ENCODE data around the gene NPR2.

Gene NPR2

DNA sequence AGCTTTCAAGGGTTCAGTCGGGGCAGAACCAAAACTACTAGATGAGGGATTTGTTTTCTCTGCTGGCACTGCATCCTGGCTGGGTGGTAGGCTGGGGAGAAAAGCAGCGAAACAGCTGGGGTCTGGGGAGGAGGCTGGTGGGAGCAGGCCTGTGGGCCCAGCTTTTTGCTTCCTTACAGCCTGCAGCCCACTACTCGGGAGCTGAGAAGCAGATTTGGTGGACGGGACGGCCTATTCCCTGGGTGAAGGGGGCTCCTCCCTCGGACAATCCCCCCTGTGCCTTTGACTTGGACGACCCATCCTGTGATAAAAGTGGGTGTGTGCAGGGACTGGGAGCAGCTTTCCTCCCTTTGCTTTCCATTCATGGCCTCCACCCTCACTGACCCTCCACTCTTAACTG, 9.1 kb downstream of the NPR2 start:
- no peak for DNase-seq (ENCODE audit: low spot score)

DNA sequence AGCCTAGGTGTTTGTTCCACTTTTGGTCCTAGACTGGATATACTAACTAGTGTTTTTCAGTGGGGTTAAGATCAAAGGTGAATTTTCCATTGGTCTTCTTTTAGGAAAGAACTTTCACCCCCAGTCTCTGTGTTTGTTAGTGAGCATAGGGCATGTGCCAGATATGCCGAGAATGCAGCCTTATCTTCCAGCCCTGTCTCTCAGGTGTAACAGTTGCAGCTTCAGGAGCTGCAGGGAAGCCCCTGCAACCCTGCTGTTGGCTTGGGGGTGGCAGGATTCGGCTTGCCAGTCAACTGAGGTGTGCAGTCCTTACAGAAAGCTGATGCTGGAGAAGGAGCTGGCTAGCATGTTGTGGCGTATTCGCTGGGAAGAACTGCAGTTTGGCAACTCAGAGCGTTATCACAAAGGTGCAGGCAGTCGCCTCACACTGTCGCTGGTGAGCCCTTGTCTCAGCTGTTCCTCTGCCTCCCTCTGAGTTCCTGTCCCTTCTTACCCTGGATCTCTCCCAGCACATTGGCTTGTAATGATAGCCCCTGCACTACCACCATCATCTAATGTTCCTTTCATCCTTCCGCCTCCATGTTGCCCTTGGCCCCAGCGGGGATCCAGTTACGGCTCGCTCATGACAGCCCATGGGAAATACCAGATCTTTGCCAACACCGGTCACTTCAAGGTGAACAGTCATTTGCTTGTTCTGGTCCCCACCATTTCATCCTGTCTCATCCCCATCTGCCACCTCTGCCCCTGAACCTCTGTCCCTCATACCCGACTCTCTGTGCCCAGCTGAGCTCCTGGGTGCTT, 10.1 kb downstream of the NPR2 start:
- no peak for DNase-seq (ENCODE audit: low spot score)

DNA sequence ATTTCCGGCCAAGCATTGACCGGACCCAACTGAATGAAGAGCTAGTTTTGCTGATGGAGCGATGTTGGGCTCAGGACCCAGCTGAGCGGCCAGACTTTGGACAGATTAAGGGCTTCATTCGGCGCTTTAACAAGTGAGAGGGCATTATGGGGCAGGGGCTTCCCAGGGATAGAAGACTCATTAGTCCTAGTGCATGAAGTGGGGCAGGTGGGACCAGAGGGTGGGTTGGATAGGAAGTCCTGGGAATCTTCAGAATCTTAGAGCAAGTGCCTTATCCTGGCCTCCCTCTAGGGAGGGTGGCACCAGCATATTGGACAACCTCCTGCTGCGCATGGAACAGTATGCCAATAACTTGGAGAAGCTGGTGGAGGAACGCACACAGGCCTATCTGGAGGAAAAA, 14.7 kb downstream of the NPR2 start:
- no peak for DNase-seq (ENCODE audit: low spot score)

DNA sequence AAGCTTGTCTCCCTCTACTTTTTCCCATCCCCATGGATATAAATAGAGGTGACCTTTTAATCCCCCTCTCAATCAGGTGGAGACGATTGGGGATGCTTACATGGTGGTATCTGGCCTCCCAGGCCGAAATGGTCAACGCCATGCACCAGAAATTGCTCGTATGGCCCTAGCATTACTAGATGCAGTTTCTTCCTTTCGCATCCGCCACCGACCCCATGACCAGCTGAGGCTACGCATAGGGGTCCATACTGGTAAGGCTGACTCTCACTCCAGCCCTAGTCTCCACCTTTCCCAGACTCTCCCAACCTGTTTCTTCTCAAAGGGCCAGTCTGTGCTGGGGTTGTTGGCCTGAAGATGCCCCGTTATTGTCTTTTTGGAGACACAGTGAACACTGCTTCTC, 17.0 kb downstream of the NPR2 start:
- DNase-seq (ENCODE audit: low spot score) = no peak

DNA sequence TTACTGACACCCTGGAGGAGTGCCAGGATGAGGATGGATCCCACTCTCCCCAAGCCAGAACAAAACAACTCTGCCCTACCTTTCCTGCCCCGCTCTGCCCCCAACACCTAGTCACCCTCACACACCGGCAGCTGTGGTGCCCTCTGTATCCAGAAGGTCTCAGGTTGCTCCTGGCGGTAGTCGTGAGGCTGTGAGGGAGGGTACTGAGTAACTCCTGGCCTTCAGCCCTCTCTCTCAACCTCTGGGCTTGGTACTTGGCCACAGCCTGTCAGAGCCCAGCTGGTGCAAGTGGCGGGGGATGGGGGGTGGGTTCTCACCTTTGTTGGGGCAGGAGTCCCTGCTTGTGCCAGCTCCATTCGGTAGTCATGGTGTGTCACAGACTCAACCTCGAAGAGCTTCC, 18.7 kb downstream of the NPR2 start:
- no peak for DNase-seq (ENCODE audit: low spot score)

DNA sequence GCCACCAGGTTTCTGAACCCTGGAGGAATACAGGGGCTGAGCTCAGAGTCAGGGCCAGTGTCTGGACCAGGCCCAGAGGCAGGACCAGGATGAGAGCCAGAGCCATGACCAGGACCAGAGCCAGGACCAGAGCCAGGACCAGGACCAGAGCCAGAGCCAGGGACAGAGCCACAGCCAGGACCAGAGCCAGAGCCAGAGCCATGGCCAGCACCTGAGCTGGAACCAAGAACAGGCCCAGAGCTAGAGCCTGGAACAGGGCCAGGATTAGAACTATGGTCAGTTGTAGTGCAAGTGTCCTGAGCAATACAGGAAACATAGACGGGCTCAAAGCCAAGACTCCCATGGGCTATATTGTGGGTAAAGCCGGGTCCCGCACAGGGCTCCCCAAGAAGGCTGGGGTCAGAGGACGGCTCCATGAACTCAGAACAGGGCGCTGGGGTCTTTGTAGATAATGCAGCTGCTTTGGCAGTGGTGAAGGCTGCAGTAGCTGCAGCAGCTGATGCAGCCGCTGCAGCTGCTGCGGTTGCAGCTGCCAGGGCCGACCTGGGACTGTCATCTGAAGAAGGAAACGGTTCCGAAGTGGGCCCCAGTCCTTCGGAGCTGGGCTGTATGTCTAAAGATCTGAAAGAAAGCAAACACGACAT, 20.1 kb downstream of the NPR2 start:
- no peak for DNase-seq (ENCODE audit: low spot score)

DNA sequence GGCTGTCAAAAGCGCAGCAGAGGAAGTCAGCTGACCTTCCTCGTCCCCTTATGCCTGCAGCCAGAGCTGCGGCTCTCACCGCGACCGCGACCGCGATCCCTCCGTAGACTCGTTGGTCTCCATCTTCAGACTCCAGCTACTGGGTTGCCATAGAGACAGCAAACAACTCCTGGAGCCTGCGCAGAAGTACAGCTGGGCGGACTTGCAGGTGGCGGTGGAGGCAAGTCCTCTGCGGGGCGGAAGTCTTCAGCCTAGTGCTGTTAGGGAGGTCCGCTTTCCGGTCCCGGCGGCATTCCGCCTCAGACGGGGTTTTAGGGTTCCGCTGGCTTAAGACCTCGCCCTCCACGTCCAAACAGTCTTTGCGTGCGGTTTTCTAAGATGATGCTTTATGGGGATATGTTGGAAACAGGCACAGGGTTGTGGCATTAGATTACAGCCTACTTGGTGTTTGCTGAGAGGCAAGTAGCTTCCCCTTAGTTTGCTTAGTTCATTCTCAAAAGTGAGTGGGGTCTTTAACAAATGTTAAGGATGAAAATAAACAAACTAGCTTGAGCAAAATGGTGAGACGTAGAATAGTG, 20.7 kb downstream of the NPR2 start, which contains the start of gene SPAG8:
TSS of gene SPAG8 (minus strand) at position 238 of the 578 bp plus-strand sequence. CDS start at position 123, 115 bp downstream.
- peak; percentile 98 for DNase-seq (ENCODE audit: low spot score)

DNA sequence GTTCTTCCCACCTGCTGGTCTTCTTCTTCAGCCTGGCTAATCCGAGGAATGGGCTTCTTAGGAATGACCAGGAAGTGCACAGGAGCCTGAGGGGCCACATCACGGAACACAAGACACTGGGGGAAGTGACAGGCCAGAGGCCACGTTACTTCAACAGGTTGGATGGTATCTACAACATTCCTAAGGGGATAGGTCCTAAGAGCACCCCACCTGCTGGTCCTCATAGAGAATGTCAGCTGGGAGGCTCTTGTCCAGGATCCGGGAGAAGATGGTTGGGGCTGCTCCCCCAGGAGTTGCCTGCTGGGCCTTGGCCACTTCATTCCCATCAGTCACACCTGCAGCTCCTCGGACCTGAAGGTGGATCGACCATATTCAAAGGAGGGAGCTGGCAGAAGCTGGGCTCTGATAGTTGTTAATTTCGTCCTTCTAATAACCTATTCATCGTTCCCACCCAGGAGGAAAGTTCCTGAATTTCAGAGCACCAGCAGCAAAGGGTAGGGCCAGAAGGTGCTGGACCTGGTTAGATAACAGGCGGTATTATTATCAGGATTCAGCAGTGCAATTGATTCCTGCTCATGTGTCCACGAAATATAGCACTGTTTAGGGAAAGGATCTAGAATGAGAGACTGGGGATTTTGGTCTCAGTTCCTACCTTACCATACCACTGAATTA, 22.2 kb downstream of the NPR2 start:
- DNase-seq (ENCODE audit: low spot score) = no peak

DNA sequence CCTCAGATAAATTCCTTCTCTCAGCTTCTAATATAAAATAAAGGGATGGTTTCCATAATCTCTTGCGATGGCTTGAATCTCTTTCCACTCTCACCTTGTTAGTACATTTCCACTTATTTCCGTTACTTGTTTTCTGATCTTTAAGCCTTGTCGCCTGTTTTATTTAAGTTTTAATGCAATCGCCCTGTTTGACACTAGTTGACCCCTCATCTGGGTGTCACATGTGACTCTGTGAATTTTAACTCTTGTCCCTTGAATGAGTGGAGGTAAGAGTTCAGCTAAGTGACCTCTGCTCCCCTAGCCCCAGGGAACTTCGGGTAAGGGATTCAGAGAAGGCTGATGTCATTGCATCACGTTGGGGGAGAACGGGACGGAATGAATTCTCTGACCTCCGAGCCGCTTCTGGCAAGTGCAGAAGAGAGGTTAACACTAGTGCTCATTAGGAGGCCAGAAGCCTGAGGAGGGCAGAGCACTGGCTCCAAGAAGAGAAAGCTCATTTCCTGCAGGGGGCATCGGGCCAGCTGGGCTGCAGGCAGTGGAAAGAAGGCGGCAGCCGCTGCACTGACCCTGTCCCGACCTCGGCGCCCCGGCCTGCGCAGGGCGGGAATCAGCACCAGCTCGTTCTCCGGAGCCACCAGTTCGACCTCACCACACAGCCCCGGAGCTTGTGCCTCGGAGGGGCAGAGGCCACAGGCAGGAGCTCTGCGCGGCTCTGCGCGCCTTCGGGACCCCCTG, 22.9 kb downstream of the NPR2 start:
- DNase-seq (ENCODE audit: low spot score) = no peak

DNA sequence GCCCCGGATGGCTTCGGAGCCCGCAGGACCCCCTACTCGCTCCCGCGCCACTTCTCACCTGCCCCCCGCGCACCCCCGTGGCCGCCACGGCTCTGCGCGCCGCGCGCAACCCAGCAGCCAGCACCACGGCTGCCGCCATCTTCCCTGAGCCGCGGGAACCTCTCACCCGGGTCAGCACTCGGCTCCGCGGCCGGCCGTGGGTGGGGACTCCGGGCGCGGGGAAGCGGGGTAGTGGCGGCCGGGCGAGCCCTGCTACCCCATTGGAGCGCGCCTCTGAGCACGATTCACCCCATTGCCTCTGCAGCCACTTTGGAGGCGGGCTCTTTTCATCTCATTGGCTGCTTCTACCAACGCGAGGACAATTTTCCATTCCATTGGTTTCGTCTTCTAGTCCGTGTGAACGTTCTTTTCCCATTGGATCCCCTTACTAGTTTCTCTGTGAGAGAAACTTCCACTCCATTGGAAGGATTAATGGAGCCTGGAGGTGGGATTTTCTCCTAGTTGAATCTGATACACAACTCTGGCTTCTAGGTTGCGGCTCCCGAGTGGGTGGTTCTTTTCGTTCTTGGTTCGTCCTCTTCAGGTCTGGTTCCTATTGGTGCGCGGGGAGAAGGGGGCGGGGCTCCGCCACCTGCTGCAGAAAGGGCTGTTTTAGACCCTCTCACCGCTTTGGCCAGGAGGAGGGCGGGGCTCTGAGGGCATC, 23.6 kb downstream of the NPR2 start, which contains the start of gene HINT2:
TSS of gene HINT2 (minus strand) at position 202 of the 703 bp plus-strand sequence. CDS start at position 139, 63 bp downstream.
- DNase-seq (ENCODE audit: low spot score) = peak; percentile 97

DNA sequence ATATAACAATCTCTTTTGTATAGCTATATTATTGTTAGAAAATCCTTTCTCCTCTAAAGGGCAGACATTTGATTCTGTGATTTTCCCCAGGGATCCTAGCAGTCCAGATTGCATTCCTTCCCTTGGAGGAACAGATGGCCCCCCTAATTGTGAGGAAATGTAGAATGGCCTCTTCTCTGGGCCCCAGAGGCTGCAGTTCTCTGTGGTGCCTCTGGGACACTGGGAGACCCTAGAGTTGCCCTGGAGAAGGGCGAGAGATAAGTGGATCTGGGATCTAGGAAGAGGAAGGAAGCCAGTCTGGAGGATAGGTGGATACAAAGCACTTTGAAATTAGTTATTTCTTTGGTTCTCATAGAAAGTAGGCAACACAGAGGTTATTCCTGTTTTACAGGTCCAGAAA, 25.3 kb downstream of the NPR2 start:
- DNase-seq (ENCODE audit: low spot score) = no peak

DNA sequence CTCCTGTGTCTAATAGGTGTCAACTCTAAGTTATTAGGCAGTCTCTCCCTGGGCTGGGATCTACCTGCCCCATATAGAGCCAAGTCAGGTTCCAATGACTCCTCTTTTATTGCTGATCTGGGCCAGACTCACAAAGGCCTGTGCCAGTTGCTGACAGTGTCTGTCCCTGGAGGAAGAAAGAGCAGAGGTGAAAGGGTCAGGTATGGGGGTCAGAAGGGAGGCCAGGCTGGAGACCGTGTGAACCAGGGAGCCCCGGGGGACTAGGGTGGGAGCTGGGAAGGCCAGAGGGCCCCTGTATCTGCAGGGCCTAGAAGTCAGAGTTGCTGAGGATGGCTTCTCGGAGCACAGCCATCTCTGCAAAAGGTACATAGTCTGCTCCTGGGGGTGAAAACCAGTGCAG, 26.9 kb downstream of the NPR2 start:
- DNase-seq (ENCODE audit: low spot score) = no peak

DNA sequence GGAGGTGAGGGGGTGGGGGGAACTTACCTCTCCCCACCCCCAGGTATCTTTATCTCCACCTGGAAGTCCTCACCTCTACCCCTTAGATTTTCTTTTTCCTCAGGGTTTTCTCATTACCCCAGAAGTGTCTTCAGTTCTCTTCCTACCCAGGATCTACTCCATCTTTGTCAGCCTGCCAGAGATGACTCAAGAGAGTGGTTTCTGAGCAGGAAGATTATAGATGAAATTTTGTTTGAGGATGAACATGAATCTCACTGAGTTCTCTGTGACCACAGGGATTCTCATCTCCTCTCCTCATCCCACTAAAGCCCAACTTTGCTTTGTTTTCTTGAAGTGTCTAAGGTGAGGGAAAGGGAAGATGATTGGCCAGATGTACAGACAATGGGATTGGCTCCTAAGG, 28.7 kb downstream of the NPR2 start:
- no peak for DNase-seq (ENCODE audit: low spot score)

DNA sequence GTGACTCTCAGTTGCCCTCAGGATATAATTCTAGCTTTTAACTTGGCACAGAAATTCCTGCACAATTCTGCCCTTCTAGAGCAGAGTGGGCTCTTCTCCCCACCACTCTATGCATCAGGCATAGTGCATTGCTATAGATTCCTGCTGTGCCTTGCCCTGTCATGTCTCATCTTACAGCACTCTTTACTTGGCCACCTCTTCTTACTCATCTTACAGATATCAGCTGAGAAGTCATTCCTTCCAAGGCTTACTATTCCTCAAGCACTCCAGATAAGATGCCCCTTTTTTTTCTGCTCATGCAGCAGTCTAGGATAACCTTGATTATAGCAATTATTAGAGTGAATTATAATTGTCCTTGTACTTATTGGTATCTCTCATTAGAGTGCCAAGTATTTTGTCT, 31.5 kb downstream of the NPR2 start:
- no peak for DNase-seq (ENCODE audit: low spot score)

DNA sequence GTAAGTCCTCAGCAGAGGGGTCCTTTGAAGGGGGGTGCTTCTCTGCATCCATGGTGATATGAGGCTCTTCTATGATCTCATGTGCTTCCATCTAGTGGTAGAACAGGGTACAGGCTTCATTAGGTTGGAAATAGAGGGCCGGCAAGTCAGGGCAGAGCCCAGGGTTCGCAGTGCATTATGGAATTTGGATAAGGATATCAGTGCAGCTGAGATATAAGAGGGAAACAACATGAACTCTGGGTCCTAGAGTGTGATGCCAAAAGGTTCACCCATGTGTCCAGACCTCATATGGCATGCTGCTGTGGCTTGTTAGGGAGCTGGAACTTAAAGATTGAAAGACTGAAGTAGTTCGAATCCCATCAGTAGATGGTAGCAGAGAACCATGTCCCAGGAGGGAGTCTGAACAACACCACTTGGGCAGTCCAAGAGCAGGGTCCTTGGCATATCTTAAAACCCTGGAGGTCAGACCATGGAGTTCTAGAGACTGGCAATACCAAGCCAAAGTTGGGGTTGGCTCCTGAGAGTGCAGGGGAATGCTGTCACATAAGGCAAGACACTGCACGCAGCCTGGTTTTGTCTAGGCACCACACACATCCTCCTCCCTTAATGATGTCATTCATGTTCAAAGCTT, 34.8 kb downstream of the NPR2 start:
- peak; percentile 55 for DNase-seq (ENCODE audit: low spot score)

DNA sequence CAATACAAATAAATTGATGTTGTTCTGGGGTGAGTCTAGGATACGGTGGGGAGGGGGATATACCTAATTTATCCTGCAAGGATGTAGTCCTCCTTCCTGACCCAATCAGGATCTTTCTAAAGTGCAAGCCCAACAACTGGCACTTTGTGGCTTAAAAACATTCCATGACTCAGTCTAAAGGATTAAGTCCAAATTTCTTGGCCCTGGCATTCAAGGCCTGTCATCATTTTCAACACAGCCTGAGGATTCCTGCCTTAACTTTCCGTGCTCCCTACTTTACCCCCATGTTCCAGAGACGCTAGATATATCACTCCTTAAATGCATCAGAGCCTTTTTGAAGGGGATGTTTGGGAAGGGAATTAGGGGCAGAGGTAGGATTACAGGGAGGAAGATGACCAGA, 36.1 kb downstream of the NPR2 start:
- no peak for DNase-seq (ENCODE audit: low spot score)

DNA sequence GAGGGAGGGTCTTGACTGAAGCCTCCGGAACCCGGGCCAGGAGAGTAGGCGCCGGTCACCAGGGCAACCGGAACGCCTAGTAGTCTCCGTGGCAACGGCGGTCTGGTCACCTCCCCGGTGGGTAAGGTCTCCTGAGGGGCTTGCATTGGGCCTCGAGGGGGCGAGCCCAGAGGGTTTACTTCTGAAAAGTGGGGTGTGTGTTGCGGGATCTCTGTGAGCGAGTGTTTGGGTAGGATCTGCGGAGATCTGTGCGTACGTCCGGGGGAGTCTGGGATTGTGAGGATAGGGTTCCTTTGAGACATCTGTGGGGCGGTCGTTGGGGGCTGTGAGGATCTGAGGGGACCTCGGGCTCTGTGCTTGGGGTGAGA, 37.3 kb downstream of the NPR2 start, which contains the start of gene FAM221B:
TSS of gene FAM221B (minus strand) at position 17 of the 368 bp plus-strand sequence. CDS start 2,571 bp downstream, outside the sequence.
- peak; percentile 7 for DNase-seq (ENCODE audit: low spot score)

DNA sequence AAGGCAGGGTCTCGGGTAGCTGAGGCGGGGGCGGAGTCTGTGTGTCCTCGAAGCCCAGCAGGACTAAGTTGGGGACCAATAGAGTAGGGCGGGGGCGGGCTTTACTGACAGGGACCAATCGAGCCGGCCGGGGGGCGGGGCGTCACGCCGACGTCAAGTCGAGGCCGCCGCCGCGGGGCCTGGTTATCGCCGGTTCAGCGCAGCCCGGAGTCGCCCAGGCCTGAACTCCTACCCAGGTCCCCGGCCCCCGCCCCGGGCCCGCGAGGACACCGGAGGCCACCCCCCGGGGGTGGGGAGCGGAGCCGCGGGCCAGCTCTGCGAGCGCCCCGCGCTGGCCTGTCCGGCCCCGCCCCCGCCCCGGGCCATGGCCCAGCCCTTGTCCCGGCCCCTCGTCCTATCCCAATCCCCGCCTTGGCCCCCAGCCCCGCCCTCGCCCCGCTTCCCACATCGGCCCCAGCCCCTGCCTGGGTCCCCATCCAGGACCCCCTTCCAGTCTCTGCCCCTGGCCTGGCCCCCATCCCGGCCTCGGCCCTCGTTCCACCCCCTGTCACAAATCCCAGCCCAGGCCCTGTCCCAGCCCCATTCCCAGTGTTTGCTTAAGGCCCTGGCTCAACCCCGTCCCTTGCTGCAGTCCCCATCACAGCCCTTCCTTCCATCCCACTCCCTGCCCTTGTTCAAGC, 37.8 kb downstream of the NPR2 start, which contains the start of gene TMEM8B:
TSS of gene TMEM8B (plus strand) at position 145 of the 680 bp plus-strand sequence. CDS start at position 365, 220 bp downstream.
- peak; percentile 91 for DNase-seq (ENCODE audit: low spot score)

DNA sequence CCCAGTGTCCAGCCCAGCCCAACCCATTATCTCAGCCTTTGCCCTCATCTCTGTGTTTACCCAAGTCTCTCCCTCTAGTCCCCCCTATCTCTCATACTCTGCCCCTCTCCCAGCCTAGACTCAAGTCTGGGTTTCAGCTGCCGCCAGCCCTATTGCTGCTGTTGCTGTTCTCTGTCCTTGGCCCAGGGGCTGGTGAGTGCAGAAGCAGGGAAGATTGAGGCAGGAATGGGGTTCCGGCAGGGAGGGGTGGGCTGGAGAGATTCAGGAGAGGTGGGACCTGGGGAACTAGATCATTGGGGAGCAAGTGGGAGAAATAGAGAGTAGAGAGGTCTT, 38.3 kb downstream of the NPR2 start:
- DNase-seq (ENCODE audit: low spot score) = no peak

DNA sequence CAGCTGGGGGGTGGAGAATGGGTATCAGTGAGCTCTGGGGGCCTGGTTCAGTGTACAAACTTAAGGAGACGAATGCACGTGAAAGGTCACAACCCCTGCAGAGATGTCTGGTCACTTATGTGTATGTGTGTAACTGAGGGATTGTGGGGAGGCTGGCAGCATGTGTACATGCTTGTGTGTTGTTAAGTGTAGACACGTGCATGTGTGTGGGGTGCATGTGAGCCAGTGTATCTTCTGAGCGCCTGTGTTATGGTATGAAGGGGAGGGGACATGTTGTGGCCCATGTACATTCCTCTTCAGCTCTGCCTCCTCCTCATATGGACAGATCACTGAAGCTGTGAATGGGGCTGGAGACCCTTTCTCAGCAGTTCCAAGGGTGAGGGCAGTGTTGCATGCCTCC, 39.6 kb downstream of the NPR2 start:
- no peak for DNase-seq (ENCODE audit: low spot score)

Data from CD4-positive, alpha-beta T cell treated with Interleukin-15 for 4 hours (primary cell).